Activated T-helper 1 cell treated with anti-CD3 and anti-CD28 coated beads, Interleukin-2, amount 50 U/mL, for 16 hours (primary cell): ENCODE results near the gene ZBED3.

Source experiments
- DNase-seq, 2 donors: peaks; one replicate each; pipeline ENCODE4 v3.0.0-alpha.2; 2020; ENCODE audit warnings: low read depth in 1 of 2, low spot score in 1 of 2

ZBED3 gene

GRCh38 chr5:77077829-77078176 lies 9.3 kb downstream of the ZBED3 start:
- DNase-seq: no peak

GRCh38 chr5:77076961-77077828 lies 9.9 kb downstream of the ZBED3 start:
- DNase-seq: peak in 1 of 2 donors; percentile 26

- DNase-seq: no peak
These were observed 12.3 kb downstream of the ZBED3 start for GRCh38 chr5:77074745-77075144.

- no peak for DNase-seq
These were observed 13.4 kb downstream of the ZBED3 start for GRCh38 chr5:77073667-77074066.

GRCh38 chr5:77066823-77067442 lies 20.2 kb downstream of the ZBED3 start:
- DNase-seq: no peak

GRCh38 chr5:77066184-77066583 lies 20.9 kb downstream of the ZBED3 start:
- no peak for DNase-seq

GRCh38 chr5:77065256-77065655 lies 21.8 kb downstream of the ZBED3 start:
- DNase-seq: no peak

GRCh38 chr5:77064040-77064439 lies 23.0 kb downstream of the ZBED3 start:
- no peak for DNase-seq

GRCh38 chr5:77046416-77047073 lies 40.5 kb downstream of the ZBED3 start:
- no peak for DNase-seq

- DNase-seq: no peak
These were observed 51.1 kb downstream of the ZBED3 start for GRCh38 chr5:77035950-77036349.

GRCh38 chr5:77033338-77033737 lies 53.7 kb downstream of the ZBED3 start:
- no peak for DNase-seq

- no peak for DNase-seq
These were observed 54.5 kb downstream of the ZBED3 start for GRCh38 chr5:77032635-77033034.

GRCh38 chr5:77031891-77032290 lies 55.2 kb downstream of the ZBED3 start:
- no peak for DNase-seq

- DNase-seq: peak; percentile 81 to 83
These were observed 56.7 kb downstream of the ZBED3 start, which contains the start of gene AGGF1 for GRCh38 chr5:77030097-77031071. AGGF1 (plus strand) TSS chr5:77030404; CDS start chr5:77030767, 363 bp downstream.

- DNase-seq: no peak
These were observed 57.7 kb downstream of the ZBED3 start for GRCh38 chr5:77029376-77029885.

- no peak for DNase-seq
These were observed 58.3 kb downstream of the ZBED3 start for GRCh38 chr5:77028631-77029375.

- no peak for DNase-seq
These were observed 62.6 kb downstream of the ZBED3 start for GRCh38 chr5:77024490-77024889.

GRCh38 chr5:77022511-77023417 lies 64.3 kb downstream of the ZBED3 start:
- DNase-seq: no peak
